Omental fat pad (tissue), 4 donors: ENCODE results near the gene PTH2. TPM values are rescaled to one million over a fixed set of nuclear protein-coding genes. Genes with fewer than 3 reads are reported as not detected.

Experiments used
- ATAC-seq: fragments of 150-250 bp; one replicate; pipeline ENCODE4 v1.9.1; 2016; ENCODE audit warnings: mild to moderate bottlenecking, moderate library complexity; ENCODE audit not compliant: low FRiP score
- DNase-seq: peaks from one replicate; pipeline ENCODE4 v3.0.0-alpha.2; 2019; ENCODE audit warnings: low spot score
- total RNA-seq, 4 donors: library from RNA; depleted of rRNA; stranded (reverse); fragments of >200 nt; gene quantifications; one replicate each; pipeline ENCODE4 v1.1.0, GENCODE V29; 2016
- TF ChIP-seq, protein P1 (sequence below), 3 donors: fragments of 450-650 bp; IDR thresholded peaks; one replicate each; pipeline ENCODE4 v1.5.1; 2016 to 2017; ENCODE audit warnings: antibody characterized with exemption in 3 of 3, mild to moderate bottlenecking in 3 of 3, moderate library complexity in 2 of 3

PTH2 gene
- total RNA-seq, 4 donors from 2014 or later = not detected

GRCh38 chr19:49418511-49418910 lies 4.7 kb downstream of the PTH2 start:
- TF ChIP-seq, protein P1, sequence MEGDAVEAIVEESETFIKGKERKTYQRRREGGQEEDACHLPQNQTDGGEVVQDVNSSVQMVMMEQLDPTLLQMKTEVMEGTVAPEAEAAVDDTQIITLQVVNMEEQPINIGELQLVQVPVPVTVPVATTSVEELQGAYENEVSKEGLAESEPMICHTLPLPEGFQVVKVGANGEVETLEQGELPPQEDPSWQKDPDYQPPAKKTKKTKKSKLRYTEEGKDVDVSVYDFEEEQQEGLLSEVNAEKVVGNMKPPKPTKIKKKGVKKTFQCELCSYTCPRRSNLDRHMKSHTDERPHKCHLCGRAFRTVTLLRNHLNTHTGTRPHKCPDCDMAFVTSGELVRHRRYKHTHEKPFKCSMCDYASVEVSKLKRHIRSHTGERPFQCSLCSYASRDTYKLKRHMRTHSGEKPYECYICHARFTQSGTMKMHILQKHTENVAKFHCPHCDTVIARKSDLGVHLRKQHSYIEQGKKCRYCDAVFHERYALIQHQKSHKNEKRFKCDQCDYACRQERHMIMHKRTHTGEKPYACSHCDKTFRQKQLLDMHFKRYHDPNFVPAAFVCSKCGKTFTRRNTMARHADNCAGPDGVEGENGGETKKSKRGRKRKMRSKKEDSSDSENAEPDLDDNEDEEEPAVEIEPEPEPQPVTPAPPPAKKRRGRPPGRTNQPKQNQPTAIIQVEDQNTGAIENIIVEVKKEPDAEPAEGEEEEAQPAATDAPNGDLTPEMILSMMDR (IDR thresholded peaks at IDR 0.05) = no peak
- ATAC-seq (no peak), DNase-seq (no peak)

DNA sequence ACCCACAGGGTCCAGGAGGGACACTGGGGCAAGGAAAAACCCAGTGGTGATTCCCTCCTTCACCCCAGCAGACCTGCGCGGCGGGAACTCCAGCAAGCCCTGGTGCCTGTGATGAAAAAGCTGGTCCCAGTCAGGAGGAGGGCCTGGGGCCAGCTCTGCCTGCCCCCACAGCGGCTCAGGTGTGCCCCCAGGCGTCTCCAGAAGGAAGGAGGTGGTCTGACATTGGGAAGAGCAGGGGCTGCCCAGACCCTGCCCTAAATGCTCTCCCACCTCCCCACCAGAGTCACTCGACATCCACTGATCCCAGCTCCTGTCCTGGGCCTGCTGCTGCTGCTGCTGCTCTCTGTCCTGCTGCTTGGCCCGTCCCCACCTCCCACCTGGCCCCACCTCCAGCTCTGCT lies 6.2 kb downstream of the PTH2 start:
- DNase-seq (no peak), ATAC-seq (no peak)
- TF ChIP-seq, protein P1 (IDR thresholded peaks at IDR 0.05) = no peak

DNA sequence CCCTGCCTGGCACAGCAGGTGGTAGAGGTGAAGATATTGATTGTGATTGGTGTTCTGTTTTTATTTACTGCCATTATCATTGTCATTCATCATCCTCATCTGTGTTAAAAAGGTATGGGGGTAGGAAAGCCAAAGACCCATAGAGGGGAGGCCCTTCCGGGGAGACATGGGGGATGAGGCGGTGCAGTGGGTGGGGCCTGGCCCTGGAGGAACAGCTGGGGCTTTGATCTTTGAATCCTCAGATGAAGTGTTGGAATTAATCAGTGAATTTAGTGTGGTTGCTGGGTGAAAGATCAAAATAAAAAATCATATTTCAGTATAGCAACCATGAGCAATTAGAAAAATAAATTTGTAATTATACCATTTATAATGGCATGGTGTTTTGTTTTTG lies 7.4 kb downstream of the PTH2 start:
- no peak for DNase-seq
- TF ChIP-seq, protein P1 (IDR thresholded peaks at IDR 0.05) = no peak
- ATAC-seq = no peak

GRCh38 chr19:49415102-49415809 lies 8.0 kb downstream of the PTH2 start:
- TF ChIP-seq, protein P1 (IDR thresholded peaks at IDR 0.05) = no peak
- ATAC-seq (no peak), DNase-seq (no peak)

DNA sequence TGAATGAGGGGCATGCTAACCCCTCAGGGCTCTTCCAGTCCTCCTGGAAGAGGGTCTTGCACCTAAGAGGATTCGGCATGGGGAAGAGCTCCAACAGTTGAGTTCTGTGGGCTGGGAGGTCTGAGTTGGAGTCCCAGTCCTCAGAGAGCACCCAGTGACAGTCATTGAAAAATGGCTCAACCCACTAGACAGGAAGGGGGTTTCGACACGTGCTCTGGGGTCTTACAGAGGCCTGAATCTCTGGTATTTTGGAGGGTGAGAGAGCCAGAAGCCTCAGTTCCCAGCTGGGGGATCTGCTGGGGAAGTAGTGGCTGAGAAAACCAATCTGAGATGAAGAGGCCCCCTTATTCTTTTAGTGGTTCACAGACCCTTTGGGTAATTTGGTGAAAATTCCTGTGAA lies 9.0 kb downstream of the PTH2 start:
- TF ChIP-seq, protein P1 (IDR thresholded peaks at IDR 0.05) = no peak
- no peak for ATAC-seq
- DNase-seq = no peak

GRCh38 chr19:49413348-49413747 lies 9.9 kb downstream of the PTH2 start:
- TF ChIP-seq, protein P1 (IDR thresholded peaks at IDR 0.05) = no peak
- DNase-seq = no peak
- no peak for ATAC-seq

DNA sequence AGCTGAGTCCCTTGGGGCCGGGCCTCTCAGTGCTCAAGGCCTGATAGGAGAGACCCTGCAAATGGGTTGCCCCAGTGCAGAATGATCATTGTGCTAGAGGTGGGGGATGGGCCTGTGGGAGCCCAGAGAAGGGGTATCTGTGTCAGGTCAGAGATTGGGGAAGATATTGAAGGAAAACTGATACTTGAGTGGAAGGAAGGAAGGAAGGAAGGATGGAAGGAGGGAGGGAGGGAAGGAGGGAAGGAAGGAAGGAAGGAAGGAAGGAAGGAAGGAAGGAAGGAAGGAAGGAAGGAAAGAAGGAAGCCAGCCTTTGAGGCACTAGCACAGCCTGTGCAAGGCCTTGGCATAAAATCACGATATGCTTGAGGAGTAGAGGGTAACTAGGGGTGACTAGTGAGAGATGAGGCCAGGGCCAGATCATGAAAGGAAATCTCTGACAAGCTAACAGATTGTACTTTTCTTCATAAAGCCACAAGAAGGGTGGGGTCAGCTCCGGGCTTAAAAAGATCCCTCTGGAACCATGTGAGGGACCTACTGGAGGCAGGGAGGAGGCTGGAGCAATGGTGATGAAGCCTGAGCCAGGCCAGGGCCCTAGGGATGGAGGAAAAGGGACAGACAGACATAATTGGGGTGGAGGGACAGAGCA lies 11.4 kb downstream of the PTH2 start:
- DNase-seq = no peak
- TF ChIP-seq, protein P1 (IDR thresholded peaks at IDR 0.05) = no peak
- no peak for ATAC-seq
